Right ventricle myocardium inferior (tissue), 1 donor: ENCODE data around the gene GPR171. TPM values are rescaled to one million over a fixed set of nuclear protein-coding genes. Genes with fewer than 3 reads are reported as not detected.
"Not testable (repeated sequence)": the region's sequence is repeated elsewhere in the genome, so short reads cannot be mapped to it uniquely, and the experiment has no call there.

Experiments used
- ATAC-seq: fragments of 200-7000 bp; cut with Tn5 transposase; one replicate; pipeline ENCODE4 v1.9.1; 2020; ENCODE audit warnings: mild to moderate bottlenecking, moderate library complexity
- DNase-seq: peaks from one replicate; pipeline ENCODE4 v3.0.0; 2021; ENCODE audit errors: missing footprints
- intact Hi-C: fragments of 100-400 bp; cut with DNase I; formaldehyde crosslinking; loops from one replicate; pipeline ENCODE4 v1.11.0; 2022
- total RNA-seq: library from RNA; stranded (reverse); fragmentation: NEBNext Ultra II Directional; extraction: Animal tissue kit (Norgen Biotek cat#: 25700); gene quantifications from one replicate; pipeline ENCODE4 v1.2.1, GENCODE V29; 2021
- donor health status: DM: no; HTN: yes; CAD: no; lungs with severe emphysema.

Gene GPR171
- total RNA-seq, 1 donor from 2014 or later: 0.24 TPM

DNA sequence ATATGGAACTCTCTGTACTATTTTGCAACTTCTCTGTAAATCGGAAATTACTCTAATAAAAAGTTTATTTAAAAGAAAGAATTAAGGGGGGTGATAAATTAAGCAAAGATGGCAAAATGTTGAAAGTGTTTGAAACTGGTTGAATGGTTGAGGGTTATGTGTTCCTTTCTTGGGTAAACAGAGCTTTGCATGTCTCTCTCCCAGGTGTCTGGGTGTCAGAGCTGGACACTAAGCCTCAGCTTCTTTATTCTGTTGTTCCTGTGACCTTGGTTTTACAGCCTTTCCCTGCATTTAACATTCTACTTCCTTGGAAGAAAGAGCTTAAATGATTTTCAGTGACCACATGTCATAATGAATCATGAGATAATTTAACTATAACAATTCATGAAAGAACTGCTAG lies 7.2 kb downstream of the GPR171 start:
- no peak for ATAC-seq
- DNase-seq: no peak
- intact Hi-C loops: no loop called here

DNA sequence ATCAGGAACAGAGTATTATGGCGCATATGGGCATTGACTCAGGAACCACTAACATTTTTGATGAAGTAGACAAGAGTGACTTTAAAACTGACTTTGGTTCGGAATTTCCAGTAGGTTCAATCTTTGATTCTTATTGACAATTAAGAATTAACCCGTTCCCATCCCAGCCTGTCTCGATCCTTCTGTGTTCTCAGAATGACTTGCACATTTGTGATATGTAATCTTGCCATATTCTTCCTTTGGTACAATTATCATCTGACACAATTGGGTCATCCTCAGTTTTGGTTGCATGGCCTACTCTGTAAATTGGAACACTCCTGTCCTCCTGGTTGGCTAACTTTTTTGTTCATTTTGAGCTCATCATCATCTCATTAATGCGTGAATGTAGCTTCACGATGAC lies 10.5 kb downstream of the GPR171 start:
- DNase-seq (no peak), ATAC-seq (no peak)
- intact Hi-C loops: no loop called here

DNA sequence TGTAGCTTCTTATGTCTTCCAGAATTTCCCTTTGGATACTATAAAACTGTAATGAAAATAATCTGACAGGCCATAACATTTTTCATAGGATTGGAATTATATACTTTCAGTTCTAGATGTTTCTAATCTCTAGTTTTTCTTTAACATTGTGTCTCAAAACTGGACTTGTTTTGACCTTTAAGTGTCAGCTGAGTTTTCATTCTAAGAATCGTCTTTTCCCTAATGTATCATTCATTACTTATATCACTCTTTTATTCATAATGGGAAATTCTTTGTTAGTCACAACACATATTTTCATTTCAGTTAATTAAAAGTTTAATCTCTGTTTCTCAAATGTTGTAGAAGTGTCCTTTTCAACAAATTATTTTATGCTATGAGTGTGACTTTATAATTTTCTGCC lies 11.9 kb downstream of the GPR171 start:
- ATAC-seq (no peak), DNase-seq (no peak)
- intact Hi-C loops: no loop called here

DNA sequence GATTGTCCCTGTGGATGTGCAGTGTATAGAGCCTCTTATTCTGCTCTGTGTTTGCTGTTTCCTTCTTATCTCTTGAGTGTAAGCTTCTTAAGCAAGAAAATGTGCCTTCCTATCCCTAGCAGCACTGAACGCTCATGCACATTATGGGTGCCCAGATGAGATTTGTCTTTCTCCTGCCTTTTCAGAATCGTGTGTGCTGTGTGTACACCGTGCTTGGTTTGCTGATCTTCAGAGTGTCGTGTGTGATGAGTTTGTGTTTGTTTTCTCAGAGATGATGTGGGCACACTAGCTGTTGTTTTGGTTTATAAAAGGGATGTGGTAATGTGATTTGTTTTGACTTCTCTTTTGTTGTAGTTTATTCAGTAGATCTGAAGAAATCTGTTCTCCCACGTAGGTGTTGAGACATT lies 19.7 kb downstream of the GPR171 start:
- intact Hi-C loops: no loop called here
- DNase-seq: no peak
- ATAC-seq: no peak

DNA sequence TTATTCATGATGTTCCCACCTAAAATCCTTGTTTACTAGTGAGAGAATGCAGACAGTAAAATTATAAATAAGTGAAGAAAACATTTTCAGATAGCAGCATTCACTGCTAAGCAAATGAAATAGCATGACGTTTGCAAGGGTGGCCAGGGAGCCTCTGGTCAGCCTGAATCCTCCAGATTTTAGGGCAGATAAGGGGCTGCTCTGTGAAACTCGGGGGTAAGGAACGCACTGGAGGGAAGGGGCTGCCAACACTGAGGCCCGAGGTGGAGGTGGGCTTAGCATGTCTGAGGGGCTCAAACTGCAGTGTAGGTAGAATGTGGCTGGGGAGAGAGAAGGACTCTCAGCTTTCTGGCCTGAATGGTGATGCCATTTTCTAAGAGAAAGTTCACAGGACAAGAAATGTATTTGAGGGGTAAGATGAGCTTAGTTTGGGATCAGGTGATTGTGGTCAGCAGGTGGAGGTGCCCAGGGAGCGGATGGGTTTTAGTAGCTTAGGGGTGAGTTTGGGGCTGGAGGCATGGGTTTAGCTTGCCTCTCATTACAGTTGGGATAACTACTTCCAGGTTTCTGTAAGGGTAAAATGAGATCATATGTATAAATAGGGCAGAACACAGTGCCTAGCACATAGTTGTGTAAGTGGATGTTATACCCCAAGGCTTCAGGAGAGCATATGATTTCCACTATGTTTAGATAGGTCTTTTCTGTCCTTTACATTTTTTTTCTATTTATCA lies 20.5 kb downstream of the GPR171 start:
- intact Hi-C loops: no loop called here
- ATAC-seq: peak; percentile 48
- DNase-seq: no peak

DNA sequence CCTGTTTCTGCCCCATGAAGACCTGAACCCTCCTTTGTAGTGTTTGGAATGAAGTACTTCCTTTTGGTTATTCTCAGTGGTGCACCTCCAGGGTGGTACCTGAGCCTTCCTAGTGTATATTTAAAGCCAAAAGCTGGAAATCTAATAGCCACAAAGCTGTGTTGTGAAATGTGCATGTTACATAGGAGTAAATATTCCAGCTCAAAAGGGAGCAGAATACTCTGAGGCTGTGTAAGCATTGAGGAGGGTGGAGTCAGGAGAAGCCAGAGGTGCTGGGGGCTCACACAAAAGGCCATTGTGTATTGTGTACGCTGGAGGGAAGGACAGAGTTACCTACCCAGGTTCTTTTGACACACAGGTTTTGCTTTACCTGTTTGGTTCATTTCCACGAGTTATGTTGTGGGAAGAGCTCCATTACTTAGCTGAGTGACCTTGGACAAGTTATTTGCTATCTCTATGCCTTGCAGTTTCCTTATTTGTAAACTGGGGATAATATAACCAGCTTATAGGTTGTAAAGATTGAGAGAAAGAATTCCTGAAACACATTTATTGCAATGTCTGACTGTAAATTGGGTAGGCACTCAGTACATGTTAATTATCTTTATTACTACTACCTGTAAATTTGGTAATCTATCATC lies 24.7 kb downstream of the GPR171 start:
- no peak for ATAC-seq
- DNase-seq: no peak
- intact Hi-C loops: no loop called here

DNA sequence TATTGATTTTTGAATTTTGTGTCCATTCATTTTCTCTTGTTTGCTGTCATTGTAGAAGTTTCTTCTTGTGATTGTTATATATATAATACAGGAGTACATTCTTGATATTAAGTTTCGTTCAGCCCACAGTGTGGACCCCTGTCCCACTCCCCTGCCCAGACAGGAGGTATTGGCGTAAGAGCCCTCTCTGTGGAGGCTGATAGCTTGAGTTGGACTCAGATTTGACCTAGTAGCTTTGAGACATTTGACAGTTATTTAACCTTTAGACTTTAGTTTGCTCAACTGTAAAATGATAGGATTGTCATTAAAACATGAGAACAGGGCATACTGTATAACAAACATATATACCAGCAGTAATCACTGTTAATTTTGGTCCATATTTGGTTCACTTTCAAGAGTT lies 27.1 kb downstream of the GPR171 start:
- no peak for ATAC-seq
- intact Hi-C loops: no loop called here

DNA sequence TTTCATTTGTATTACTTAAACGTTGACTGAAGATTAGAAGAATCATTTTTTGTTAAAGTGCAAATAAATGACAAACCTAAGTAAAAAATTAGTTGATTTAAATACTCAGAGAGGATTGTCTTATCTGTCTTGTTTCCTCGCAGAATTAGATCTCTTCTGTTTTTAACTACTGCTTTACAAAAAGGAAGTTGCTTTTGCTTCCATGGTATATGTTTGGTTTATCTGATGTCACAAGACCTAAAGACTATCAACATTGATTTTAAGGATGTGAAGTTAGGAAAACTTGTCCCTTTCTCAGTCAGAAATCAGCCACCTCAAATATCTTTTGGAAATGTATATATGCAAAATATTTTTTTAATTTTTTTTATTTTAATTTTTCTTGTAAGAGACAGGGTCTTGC lies 28.7 kb downstream of the GPR171 start:
- intact Hi-C loops: no loop called here
- DNase-seq (no peak), ATAC-seq (no peak)

More for the DNA sequence above, 27.1 kb downstream of the GPR171 start:
- no peak for DNase-seq

DNA sequence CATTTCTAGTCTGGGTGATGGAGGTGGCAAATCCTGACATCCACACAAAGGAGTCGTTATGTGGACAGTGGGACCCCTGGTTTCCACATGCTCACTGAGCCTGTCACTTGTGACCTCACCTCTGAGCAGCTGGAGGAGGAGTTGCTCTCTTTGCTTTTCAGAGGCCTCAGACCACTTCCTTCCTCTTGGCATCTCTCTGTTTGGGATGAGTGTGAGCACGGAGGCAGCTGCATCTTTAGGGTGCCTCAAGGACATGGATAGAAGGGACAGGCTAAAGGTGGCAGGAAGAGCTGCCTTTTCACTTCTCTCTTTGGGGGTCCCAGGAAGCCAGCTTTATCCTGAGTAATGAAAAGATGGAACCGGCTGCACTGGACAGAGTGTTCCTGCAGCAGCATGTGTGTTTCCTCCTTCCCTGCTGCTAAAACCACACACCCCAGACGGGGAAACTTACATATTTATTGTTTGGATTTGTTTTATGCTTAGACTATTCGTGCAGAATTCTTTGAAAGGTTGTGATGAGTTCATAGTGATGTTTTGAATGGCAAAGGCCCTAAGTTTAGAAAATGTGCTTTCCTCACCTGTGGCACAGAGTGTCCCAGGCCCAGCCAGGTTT lies 31.8 kb downstream of the GPR171 start:
- intact Hi-C loops: no loop called here
- DNase-seq (no peak), ATAC-seq (peak; percentile 82)

DNA sequence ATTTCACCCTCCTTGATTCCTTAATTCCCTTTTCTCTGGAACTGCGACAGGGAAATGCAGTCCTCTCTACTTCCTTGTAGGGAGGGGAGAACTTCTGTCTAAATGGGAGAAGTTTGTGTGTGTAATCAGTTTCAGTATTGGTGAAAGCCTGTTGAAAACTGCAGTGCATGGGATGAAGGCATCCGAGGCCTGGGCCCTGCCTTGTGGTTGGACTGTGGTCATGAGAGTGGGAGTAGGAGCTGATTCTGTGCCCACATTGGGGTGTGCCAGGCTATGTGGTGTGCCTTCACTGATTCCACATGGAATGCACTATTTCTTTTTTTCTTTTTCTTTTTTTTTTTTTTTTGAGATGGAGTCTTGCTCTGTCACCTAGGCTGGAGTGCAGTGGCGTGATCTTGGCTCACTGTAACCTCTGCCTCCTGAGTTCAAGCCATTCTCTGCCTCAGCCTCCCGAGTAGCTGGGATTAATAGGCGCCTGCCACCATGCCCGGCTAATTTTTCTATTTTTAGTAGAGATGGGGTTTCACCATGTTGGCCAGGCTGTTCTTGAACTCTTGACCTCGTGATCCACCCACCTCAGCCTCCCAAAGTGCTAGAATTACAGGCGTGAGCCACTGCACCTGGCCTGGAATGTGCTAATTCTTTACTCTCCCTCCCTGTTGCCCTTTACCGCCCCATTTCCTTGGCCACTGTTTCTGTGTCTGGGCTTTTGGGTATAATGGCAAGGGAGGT lies 32.9 kb downstream of the GPR171 start:
- DNase-seq (peak; percentile 84), ATAC-seq (peak; percentile 74)
- intact Hi-C loops: not testable (repeated sequence)

DNA sequence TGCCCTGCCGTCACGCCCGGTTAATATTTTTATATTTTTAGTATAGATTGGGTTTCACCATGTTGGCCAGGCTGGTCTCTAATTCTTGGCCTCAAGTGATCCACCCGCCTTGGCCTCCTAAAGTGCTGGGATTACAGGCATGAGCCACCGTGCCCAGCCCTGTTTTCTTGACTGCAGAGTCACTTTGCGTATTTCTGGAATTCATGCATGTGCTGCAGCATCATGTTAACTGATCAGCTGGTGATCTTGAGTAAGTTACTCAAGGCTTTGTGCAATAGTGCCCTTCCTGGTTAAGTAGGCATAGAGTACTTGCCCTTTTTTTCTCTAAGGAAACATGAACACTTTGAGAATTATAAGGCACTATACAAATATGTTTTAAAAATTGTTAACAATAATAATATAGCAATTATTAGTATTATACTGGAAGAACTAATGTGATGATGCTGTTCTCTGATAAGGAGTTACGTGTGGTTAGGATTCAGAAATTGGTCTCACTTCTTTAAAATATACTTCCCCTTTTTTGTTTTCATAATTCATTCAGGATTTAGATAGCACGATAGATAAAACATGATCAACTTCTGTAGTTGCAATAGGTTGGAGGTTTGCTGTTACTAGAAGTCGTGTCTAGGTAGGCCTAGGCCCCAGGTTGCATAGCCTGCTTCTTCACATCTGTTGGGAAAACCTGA lies 33.6 kb downstream of the GPR171 start:
- intact Hi-C loops: no loop called here
- DNase-seq (no peak), ATAC-seq (peak; percentile 26)

DNA sequence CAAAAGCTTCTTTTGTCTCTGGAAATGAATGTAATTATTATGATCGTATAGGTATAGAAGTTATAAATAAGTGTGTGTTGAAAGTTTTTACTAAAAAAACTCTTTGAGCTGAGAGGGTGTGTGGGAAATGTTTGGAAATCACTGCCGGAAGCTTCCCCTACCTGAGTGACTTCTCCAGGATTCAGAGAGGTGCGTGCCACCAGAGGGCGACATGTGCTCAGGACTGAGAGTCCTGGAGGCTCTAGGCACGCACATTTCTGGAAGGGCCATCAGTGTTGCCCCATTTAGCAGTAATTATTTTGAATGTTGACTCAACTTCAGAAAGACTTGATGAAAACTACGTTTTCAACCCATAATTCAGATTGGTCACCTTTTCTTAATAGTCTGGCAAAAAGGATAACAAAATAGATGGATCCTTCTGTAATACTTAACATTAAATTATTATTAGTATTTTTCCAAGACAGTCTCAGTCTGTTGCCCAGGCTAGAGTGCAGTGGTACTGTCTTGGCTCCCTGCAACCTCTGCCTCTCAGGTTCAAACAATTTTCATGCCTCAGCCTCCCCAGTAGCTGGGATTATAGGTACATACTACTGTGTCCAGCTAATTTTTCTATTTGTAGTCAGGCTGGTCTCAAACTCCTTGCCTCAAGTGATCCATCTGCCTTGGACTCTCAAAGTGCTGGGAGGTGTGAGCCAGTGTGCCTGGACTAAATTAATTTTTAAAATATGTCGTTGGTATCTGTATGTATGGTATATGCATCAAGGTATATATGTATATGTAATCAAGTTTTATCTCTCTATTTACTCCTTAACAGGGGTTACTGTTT lies 34.5 kb downstream of the GPR171 start:
- intact Hi-C loops: loop anchor here (1.0 kb wide), 1 partner anchor 115 kb away; no protein-coding TSS in a partner anchor
- peak; percentile 88 for DNase-seq

DNA sequence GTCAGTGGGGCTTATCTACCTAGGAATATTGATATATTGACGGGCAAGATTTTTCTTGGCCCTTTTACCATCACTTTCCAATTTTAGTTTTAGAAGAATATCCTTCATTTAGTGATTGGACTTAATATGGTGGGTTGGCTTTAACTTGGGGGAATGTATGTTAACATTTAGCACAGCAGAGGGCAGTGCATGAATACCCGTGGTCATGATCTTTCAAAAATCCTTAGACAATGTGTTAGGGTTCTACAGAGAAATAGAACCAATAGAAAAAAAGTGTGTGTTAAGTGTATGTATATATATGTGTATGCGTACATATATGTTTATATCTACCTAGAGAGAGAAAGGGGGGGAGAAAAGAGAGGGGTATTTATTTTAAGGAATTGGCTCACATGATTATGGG lies 36.9 kb downstream of the GPR171 start:
- intact Hi-C loops: no loop called here
- DNase-seq: no peak
- ATAC-seq: no peak

More for the DNA sequence above, 34.5 kb downstream of the GPR171 start:
- peak; percentile 55 for ATAC-seq

DNA sequence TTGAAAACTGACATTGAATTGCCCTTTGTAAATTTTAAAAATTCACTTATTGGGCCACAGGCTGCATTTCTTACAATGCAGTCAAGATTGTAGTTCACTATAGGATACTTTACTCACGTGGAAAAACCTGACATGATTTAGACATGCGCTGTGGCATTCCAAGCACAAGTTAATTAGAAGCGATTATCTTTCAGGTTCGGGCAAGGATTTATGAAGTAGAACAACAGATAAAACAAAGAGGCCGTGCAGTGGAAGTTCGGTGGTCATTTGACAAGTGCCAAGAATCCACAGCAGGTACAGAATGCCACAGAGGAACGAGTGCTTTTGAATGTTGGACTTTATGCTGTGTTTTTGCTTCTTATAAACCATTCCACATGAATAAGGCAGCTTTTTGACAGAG lies 37.8 kb downstream of the GPR171 start:
- ATAC-seq (no peak), DNase-seq (no peak)
- intact Hi-C loops: no loop called here

DNA sequence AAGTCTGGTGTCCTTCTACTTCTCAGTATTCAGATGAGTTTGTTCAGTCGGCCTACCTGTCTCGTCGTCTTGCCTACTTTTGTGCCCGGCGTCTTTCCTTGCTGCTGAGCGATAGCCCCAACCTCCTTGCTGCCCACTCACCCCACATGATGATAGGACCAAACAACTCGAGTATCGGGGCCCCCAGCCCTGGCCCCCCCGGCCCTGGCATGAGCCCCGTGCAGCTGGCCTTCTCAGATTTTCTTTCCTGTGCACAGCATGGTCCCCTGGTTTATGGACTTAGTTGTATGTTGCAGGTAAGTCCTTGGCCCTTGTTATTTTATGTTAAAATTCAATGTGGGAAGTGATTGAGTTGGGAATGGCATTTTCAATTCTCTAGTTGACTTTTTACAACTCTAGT lies 43.2 kb downstream of the GPR171 start:
- DNase-seq (no peak), ATAC-seq (no peak)
- intact Hi-C loops: no loop called here

DNA sequence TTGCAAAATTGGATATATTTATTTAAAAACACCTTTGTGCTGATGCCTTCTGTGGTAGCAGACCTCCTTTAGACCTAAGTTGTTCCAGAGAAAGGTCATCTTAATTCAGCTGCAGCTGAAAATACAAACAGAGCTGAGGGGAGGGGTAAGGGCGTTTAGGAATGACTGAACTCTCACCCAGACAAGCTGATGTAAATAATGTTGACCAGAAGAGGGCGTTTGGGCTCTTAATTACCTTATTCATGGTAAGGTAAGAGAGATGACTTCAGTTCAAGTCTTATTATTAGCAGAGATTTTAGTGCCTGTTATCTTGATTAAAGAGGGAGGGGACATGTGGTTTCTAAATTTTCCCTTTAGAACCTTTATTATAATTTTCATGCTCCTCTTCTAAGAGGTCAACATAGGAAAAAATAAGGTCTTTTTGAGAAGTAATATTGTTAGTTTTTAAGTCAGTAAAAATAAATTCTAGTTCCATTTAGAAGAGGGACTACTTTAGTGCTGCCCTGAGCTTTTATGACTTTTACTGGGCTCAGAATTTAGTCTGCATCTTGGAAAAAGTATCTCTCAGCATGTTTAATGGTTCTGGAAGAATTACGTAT lies 46.3 kb downstream of the GPR171 start:
- ATAC-seq (peak; percentile 46), DNase-seq (no peak)
- intact Hi-C loops: no loop called here

DNA sequence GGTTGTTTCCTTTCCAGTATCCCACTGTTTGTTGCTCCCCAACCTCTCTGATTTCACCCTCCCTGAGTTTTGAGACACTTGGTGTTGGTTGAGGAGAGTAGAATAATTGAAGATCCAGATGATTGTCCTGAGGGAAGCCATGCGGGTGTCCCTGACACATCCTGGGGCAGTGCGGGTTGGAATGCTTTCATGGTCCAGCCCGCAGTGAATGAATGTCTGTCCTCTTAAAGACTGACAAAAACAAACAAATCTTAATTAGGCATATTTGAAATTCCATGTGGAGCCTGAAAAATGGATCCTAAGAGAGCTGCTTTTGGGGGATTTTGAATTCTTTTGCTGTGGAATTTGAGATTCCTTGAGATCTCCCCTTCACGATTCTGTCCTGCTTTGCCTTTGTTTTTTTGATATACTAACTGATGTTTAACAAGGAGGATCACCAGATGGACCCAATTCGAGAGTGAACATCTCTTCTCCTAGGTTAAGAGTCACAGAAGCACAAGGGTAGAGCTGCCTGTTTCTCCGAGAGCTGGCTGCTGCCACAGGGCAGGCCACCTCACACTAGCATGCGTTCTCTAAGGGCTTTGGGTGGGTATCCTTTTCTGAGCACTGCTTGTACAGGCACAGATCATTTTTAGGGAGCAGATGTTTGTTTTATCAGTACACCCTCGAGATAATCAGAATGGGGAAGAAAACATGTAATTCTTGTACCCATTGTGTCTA lies 47.4 kb downstream of the GPR171 start:
- DNase-seq (no peak), ATAC-seq (no peak)
- intact Hi-C loops: no loop called here
